ENCODE results near the gene ARHGEF16. TPM values are rescaled to one million over a fixed set of nuclear protein-coding genes. Genes with fewer than 3 reads are reported as not detected.

ARHGEF16 gene
- total and polyA plus RNA-seq, 2 experiments from 2014 or later, result 24.8 to 36.2 TPM

- no peak overlapping the region for H3K27ac ChIP-seq
- H2AFZ ChIP-seq, result no peak overlapping the region
- WGBS (ENCODE audit: low lambda C conversion rate, missing lambda C conversion rate), result 55% methylated on average over 11 of the region's 12 CpGs
- H3K36me3 ChIP-seq (replicated peaks; ENCODE audit: insufficient read depth, low read depth), result no peaks in the 10 kb centered on the region
- H3K9me2 ChIP-seq (replicated peaks; ENCODE audit: insufficient read depth), result no peaks in the 10 kb centered on the region
- no peak overlapping the region for H3K4me3 ChIP-seq
- TF ChIP-seq EZH2phosphoT487 (IDR thresholded peaks at IDR 0.05; ENCODE audit: low read depth, severe bottlenecking, unreplicated experiment) (no peak), EZH2 (IDR thresholded peaks at IDR 0.05; ENCODE audit: borderline replicate concordance) (no peak)
- TF ChIP-seq, protein P1, sequence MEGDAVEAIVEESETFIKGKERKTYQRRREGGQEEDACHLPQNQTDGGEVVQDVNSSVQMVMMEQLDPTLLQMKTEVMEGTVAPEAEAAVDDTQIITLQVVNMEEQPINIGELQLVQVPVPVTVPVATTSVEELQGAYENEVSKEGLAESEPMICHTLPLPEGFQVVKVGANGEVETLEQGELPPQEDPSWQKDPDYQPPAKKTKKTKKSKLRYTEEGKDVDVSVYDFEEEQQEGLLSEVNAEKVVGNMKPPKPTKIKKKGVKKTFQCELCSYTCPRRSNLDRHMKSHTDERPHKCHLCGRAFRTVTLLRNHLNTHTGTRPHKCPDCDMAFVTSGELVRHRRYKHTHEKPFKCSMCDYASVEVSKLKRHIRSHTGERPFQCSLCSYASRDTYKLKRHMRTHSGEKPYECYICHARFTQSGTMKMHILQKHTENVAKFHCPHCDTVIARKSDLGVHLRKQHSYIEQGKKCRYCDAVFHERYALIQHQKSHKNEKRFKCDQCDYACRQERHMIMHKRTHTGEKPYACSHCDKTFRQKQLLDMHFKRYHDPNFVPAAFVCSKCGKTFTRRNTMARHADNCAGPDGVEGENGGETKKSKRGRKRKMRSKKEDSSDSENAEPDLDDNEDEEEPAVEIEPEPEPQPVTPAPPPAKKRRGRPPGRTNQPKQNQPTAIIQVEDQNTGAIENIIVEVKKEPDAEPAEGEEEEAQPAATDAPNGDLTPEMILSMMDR (IDR thresholded peaks at IDR 0.05; ENCODE audit: poor library complexity), result peak; percentile 28
- H3K27me3 ChIP-seq, result no peaks in the 10 kb centered on the region
- no peak overlapping the region for H3K4me2 ChIP-seq
- H3K4me1 ChIP-seq (ENCODE audit: insufficient read depth), result no peaks in the 10 kb centered on the region
- no peaks in the 10 kb centered on the region for H4K20me1 ChIP-seq (ENCODE audit: insufficient read depth, poor library complexity, severe bottlenecking)
- no peaks in the 10 kb centered on the region for H3K9me3 ChIP-seq (ENCODE audit: low read depth)
- no peak for DNase-seq (ENCODE audit: low spot score)
- H3K79me2 ChIP-seq, result no peaks in the 10 kb centered on the region
Measured at GRCh38 chr1:3431266-3431665, 23.2 kb upstream of the ARHGEF16 start.

- no peaks in the 10 kb centered on the region for H3K79me2 ChIP-seq
- no peak overlapping the region for H2AFZ ChIP-seq
- WGBS (ENCODE audit: low lambda C conversion rate, missing lambda C conversion rate), result 91% methylated on average over 17 of the region's 17 CpGs
- H3K27ac ChIP-seq, result no peak overlapping the region
- H4K20me1 ChIP-seq (ENCODE audit: insufficient read depth, poor library complexity, severe bottlenecking), result no peaks in the 10 kb centered on the region
- H3K9me2 ChIP-seq (replicated peaks; ENCODE audit: insufficient read depth), result no peaks in the 10 kb centered on the region
- no peak overlapping the region for H3K4me2 ChIP-seq
- no peak overlapping the region for H3K4me3 ChIP-seq
- no peaks in the 10 kb centered on the region for H3K9me3 ChIP-seq (ENCODE audit: low read depth)
- DNase-seq (ENCODE audit: low spot score), result no peak
- H3K36me3 ChIP-seq (replicated peaks; ENCODE audit: insufficient read depth, low read depth), result no peaks in the 10 kb centered on the region
- TF ChIP-seq EZH2 (IDR thresholded peaks at IDR 0.05; ENCODE audit: borderline replicate concordance) (no peak), EZH2phosphoT487 (IDR thresholded peaks at IDR 0.05; ENCODE audit: low read depth, severe bottlenecking, unreplicated experiment) (no peak)
- TF ChIP-seq, protein P1 (IDR thresholded peaks at IDR 0.05; ENCODE audit: poor library complexity), result no peak
- no peaks in the 10 kb centered on the region for H3K4me1 ChIP-seq (ENCODE audit: insufficient read depth)
- no peaks in the 10 kb centered on the region for H3K27me3 ChIP-seq
Measured at GRCh38 chr1:3431686-3432085, 22.8 kb upstream of the ARHGEF16 start.

GRCh38 chr1:3432306-3432705 lies 22.2 kb upstream of the ARHGEF16 start:
- Histone ChIP-seq H4K20me1 (ENCODE audit: insufficient read depth, poor library complexity, severe bottlenecking) (no peaks in the 10 kb centered on the region), H3K4me3 (no peak overlapping the region), H3K27me3 (no peaks in the 10 kb centered on the region), H3K9me2 (replicated peaks; ENCODE audit: insufficient read depth) (no peaks in the 10 kb centered on the region), H3K9me3 (ENCODE audit: low read depth) (no peaks in the 10 kb centered on the region), H2AFZ (no peak overlapping the region), H3K79me2 (no peaks in the 10 kb centered on the region), H3K36me3 (replicated peaks; ENCODE audit: insufficient read depth, low read depth) (no peaks in the 10 kb centered on the region), H3K4me1 (ENCODE audit: insufficient read depth) (no peaks in the 10 kb centered on the region), H3K4me2 (no peak overlapping the region), H3K27ac (no peak overlapping the region)
- TF ChIP-seq, protein P1 (IDR thresholded peaks at IDR 0.05; ENCODE audit: poor library complexity), result no peak
- no peak for TF ChIP-seq EZH2phosphoT487 (IDR thresholded peaks at IDR 0.05; ENCODE audit: low read depth, severe bottlenecking, unreplicated experiment)
- TF ChIP-seq EZH2 (IDR thresholded peaks at IDR 0.05; ENCODE audit: borderline replicate concordance), result no peak
- DNase-seq (ENCODE audit: low spot score), result no peak
- WGBS (ENCODE audit: low lambda C conversion rate, missing lambda C conversion rate), result 82% methylated on average over 11 of the region's 15 CpGs

GRCh38 chr1:3433076-3433475 lies 21.4 kb upstream of the ARHGEF16 start:
- no peaks in the 10 kb centered on the region for H3K4me1 ChIP-seq (ENCODE audit: insufficient read depth)
- no peaks in the 10 kb centered on the region for H3K36me3 ChIP-seq (replicated peaks; ENCODE audit: insufficient read depth, low read depth)
- no peak overlapping the region for H3K4me3 ChIP-seq
- H3K9me2 ChIP-seq (replicated peaks; ENCODE audit: insufficient read depth), result no peaks in the 10 kb centered on the region
- H3K79me2 ChIP-seq, result no peaks in the 10 kb centered on the region
- no peak for DNase-seq (ENCODE audit: low spot score)
- TF ChIP-seq EZH2 (IDR thresholded peaks at IDR 0.05; ENCODE audit: borderline replicate concordance) (no peak), EZH2phosphoT487 (IDR thresholded peaks at IDR 0.05; ENCODE audit: low read depth, severe bottlenecking, unreplicated experiment) (no peak)
- TF ChIP-seq, protein P1 (IDR thresholded peaks at IDR 0.05; ENCODE audit: poor library complexity), result no peak
- WGBS (ENCODE audit: low lambda C conversion rate, missing lambda C conversion rate), result 97% methylated on average over 11 of the region's 14 CpGs
- no peak overlapping the region for H3K27ac ChIP-seq
- no peak overlapping the region for H3K4me2 ChIP-seq
- H3K9me3 ChIP-seq (ENCODE audit: low read depth), result no peaks in the 10 kb centered on the region
- H4K20me1 ChIP-seq (ENCODE audit: insufficient read depth, poor library complexity, severe bottlenecking), result no peaks in the 10 kb centered on the region
- H2AFZ ChIP-seq, result no peak overlapping the region
- no peaks in the 10 kb centered on the region for H3K27me3 ChIP-seq
